Endothelial cell of umbilical vein (primary cell): Measurements from ENCODE around the gene MAP4K4. TPM values are rescaled to one million over a fixed set of nuclear protein-coding genes. Genes with fewer than 3 reads are reported as not detected.

Experiments
- BruUV-seq: library from RNA; stranded (reverse); fragments of 400-500 nt; replicated peaks from 2 replicates; lab custom pipeline; 2021; lab: Mats Ljungman, UMichigan
- CTCF ChIA-PET: fragments of 300-600, 350-600 bp; sonication (Branson Sonifier 250); formaldehyde crosslinking; loops from one replicate; lab custom pipeline; 2021; ENCODE audit warnings: antibody characterized with exemption, inconsistent platforms; lab: Charles Lee
- POLR2A ChIA-PET: fragments of 300-600, 350-600 bp; sonication (Branson Sonifier 250); formaldehyde crosslinking; loops from one replicate; lab custom pipeline; 2021; ENCODE audit warnings: antibody characterized with exemption, inconsistent platforms; lab: Charles Lee
- DNase-seq: peaks from one replicate; pipeline ENCODE4 v3.0.0-alpha.2; 2011; ENCODE audit warnings: low read depth, low spot score
- FAIRE-seq: peaks from 2 replicates; lab custom pipeline; 2011; peaks lifted over from hg19 to GRCh38; lab: Jason Lieb, UNC
- H2AFZ ChIP-seq: 2 replicates; pipeline ENCODE4 v1.6.0; 2012; ENCODE audit warnings: low read depth, low read length, control low read depth, inconsistent platforms
- H3K27ac ChIP-seq: 2 replicates; pipeline ENCODE4 v1.5.1; 2011; ENCODE audit warnings: low read depth, mild to moderate bottlenecking, control low read depth, low read length, moderate library complexity; ENCODE audit not compliant: insufficient read depth
- H3K27me3 ChIP-seq, 2 experiments: 2 replicates each; pipeline versions ENCODE4 v1.6.0 to v1.6.1; 2011; ENCODE audit warnings: low read length in 2 of 2, mixed read lengths in 1 of 2; ENCODE audit not compliant: control insufficient read depth in 2 of 2, insufficient read depth in 2 of 2
- H3K36me3 ChIP-seq, 2 experiments: 2 replicates in 1 of 2; 3 replicates in 1 of 2; pipeline ENCODE4 v1.5.1; 2011; ENCODE audit warnings: low read length in 2 of 2, mild to moderate bottlenecking in 1 of 2, moderate library complexity in 1 of 2; ENCODE audit not compliant: control insufficient read depth in 2 of 2, insufficient read depth in 2 of 2; ENCODE audit errors: extremely low read depth in 1 of 2
- H3K4me1 ChIP-seq: 3 replicates; pipeline ENCODE4 v1.5.1; 2011; ENCODE audit warnings: mild to moderate bottlenecking, low read length; ENCODE audit not compliant: control insufficient read depth, insufficient read depth; ENCODE audit errors: extremely low read depth
- H3K4me2 ChIP-seq: 2 replicates; pipeline ENCODE4 v1.6.1; 2011; ENCODE audit warnings: low read length, control low read depth, mixed read lengths; ENCODE audit not compliant: insufficient read depth
- H3K4me3 ChIP-seq, 3 experiments: fragments of 200-600 bp in 1 of 3; sonication (generic), shearing (Covaris generic) in 1 of 3; replicated peaks in 1 of 3; 2 replicates each; pipeline ENCODE4 v1.5.1; 2011 to 2016; ENCODE audit warnings: control low read depth in 3 of 3, low read length in 3 of 3, mild to moderate bottlenecking in 2 of 3, inconsistent platforms in 1 of 3, low read depth in 1 of 3, moderate library complexity in 1 of 3; ENCODE audit not compliant: insufficient read depth in 1 of 3
- H3K79me2 ChIP-seq: 2 replicates; pipeline ENCODE4 v1.6.0; 2012; ENCODE audit warnings: low read length, inconsistent platforms; ENCODE audit not compliant: control insufficient read depth, insufficient read depth
- H3K9ac ChIP-seq: replicated peaks from 2 replicates; pipeline ENCODE3; 2011; ENCODE audit warnings: low read length, control low read depth; ENCODE audit not compliant: insufficient read depth; ENCODE audit errors: extremely low read depth
- H3K9me1 ChIP-seq: replicated peaks from 3 replicates; pipeline ENCODE4 v1.6.0; 2011; ENCODE audit warnings: mild to moderate bottlenecking, low read length; ENCODE audit not compliant: control insufficient read depth, insufficient read depth; ENCODE audit errors: extremely low read depth
- H3K9me3 ChIP-seq: replicated peaks from 2 replicates; pipeline ENCODE4 v1.5.1; 2012; ENCODE audit warnings: low read length, inconsistent platforms; ENCODE audit not compliant: control insufficient read depth, insufficient read depth
- H4K20me1 ChIP-seq: replicated peaks from 2 replicates; pipeline ENCODE3; 2011; ENCODE audit warnings: mild to moderate bottlenecking, low read length; ENCODE audit not compliant: control insufficient read depth, insufficient read depth; ENCODE audit errors: extremely low read depth
- CTCF ChIP-seq, 2 donors: IDR thresholded peaks; 1 replicate in 1 of 2; 2 replicates in 1 of 2; pipeline ENCODE4 v1.5.1; 2011; ENCODE audit warnings: low read length in 2 of 2, mild to moderate bottlenecking in 2 of 2, moderate library complexity in 2 of 2, control low read depth in 1 of 2, inconsistent platforms in 1 of 2, low read depth in 1 of 2; ENCODE audit not compliant: insufficient read depth in 1 of 2; ENCODE audit errors: extremely low read depth in 1 of 2
- EZH2 ChIP-seq: IDR thresholded peaks from 2 replicates; pipeline ENCODE4 v1.6.1; 2012; ENCODE audit warnings: borderline replicate concordance, low read depth, mild to moderate bottlenecking, moderate library complexity, low read length, inconsistent platforms; ENCODE audit not compliant: severe bottlenecking
- FOS ChIP-seq: IDR thresholded peaks from 2 replicates; pipeline ENCODE4 v1.6.1; 2011; ENCODE audit warnings: mild to moderate bottlenecking, low read length, moderate library complexity, borderline replicate concordance; ENCODE audit not compliant: insufficient read depth
- GATA2 ChIP-seq: IDR thresholded peaks from 2 replicates; pipeline ENCODE4 v1.7.0; 2011; ENCODE audit warnings: low read depth, mild to moderate bottlenecking, moderate library complexity, mixed read lengths, low read length; ENCODE audit not compliant: insufficient read length, insufficient read depth
- JUN ChIP-seq: IDR thresholded peaks from 2 replicates; pipeline ENCODE4 v1.6.1; 2011; ENCODE audit warnings: borderline replicate concordance, low read depth; ENCODE audit not compliant: insufficient read length, insufficient read depth
- MAX ChIP-seq: IDR thresholded peaks from 2 replicates; pipeline ENCODE4 v1.6.1; 2011; ENCODE audit not compliant: insufficient read depth, insufficient read length
- MYC ChIP-seq: IDR thresholded peaks from one replicate; pipeline ENCODE4 v1.6.1; 2011; ENCODE audit warnings: mild to moderate bottlenecking, low read depth, low read length
- POLR2A ChIP-seq: IDR thresholded peaks from 2 replicates; pipeline ENCODE4 v1.6.1; 2012; ENCODE audit warnings: low read depth, mild to moderate bottlenecking, control low read depth, low read length
- POLR2AphosphoS5 ChIP-seq: IDR thresholded peaks from 2 replicates; pipeline ENCODE4 v1.6.1; 2012; ENCODE audit warnings: low read depth, mild to moderate bottlenecking, control low read depth, low read length, moderate library complexity; ENCODE audit not compliant: insufficient read depth
- dilution Hi-C: fragments of 300-500 bp; cut with MboI; formaldehyde crosslinking; loops from one replicate; pipeline ENCODE4 v1.15.0; 2019; ENCODE audit warnings: low sequenced_read_pairs; ENCODE audit not compliant: extremely low pct_ligation_motif_present
- intact Hi-C: fragments of 100-400 bp; cut with micrococcal nuclease; formaldehyde crosslinking; loops from one replicate; pipeline ENCODE4 v1.10.0; 2022
- polyA plus RNA-seq, 4 experiments: library from polyadenylated mRNA; depleted of rRNA in 3 of 4; stranded (reverse) in 3 of 4; unstranded in 1 of 4; fragments of >200 nt; gene quantifications; 2 replicates each; pipeline versions ENCODE4 v1.2.1 to v1.2.3, GENCODE V29; 2011 to 2012; ENCODE audit warnings: missing spikeins in 1 of 4
- total RNA-seq: library from RNA; stranded (reverse); gene quantifications from 2 replicates; pipeline ENCODE4 v1.2.3, GENCODE V29; 2021

The MAP4K4 gene
- total and polyA plus RNA-seq, 2 donors (not counting 3 experiments of a cell fraction or from before 2014, with no cell fraction given) = 79.4 to 269 TPM

- intact Hi-C loops (no loop called here), dilution Hi-C loops (no loop called here)
- POLR2A ChIA-PET = interaction anchor here (1.0 kb wide), 1 partner anchor 20 kb away, joined by 3 read pairs; no protein-coding TSS in a partner anchor
- H3K27ac ChIP-seq = no peak overlapping the region
- H3K9me1 ChIP-seq = no peaks in the 10 kb centered on the region
- FAIRE-seq (no peak), DNase-seq (no peak)
- BruUV-seq = no TSS peak
- H4K20me1 ChIP-seq = peaks cover 39% of the 10 kb centered on the region
- no peaks in the 10 kb centered on the region for H3K9me3 ChIP-seq
- peaks cover 0 to 6% of the 10 kb centered on the region in 2 experiments for H3K36me3 ChIP-seq
- no peak overlapping the region for H2AFZ ChIP-seq
- no peak for TF ChIP-seq FOS
- TF ChIP-seq GATA2 = no peak
- TF ChIP-seq CTCF (IDR thresholded peaks at IDR 0.05; ENCODE audit: extremely low read depth in 1 of 2, insufficient read depth in 1 of 2, low read depth in 1 of 2, low read length in 2 of 2) = no peak
- H3K9ac ChIP-seq = no peak overlapping the region
- H3K4me1 ChIP-seq = peaks cover 7% of the 10 kb centered on the region
- peaks cover 99% of the 10 kb centered on the region for H3K79me2 ChIP-seq
- no peak overlapping the region for H3K4me2 ChIP-seq
- no peaks in the 10 kb centered on the region for H3K27me3 ChIP-seq
- no peak overlapping the region for H3K4me3 ChIP-seq
- CTCF ChIA-PET = interaction anchor here (1.0 to 3.3 kb wide), 3 partner anchors 12 to 299 kb away, joined by 3 to 13 read pairs (median 9); no protein-coding TSS in a partner anchor
Observed at GRCh38 chr2:101718479-101718878, 21.0 kb downstream of the MAP4K4 start.

- no peak for FAIRE-seq
- intact Hi-C loops (no loop called here), dilution Hi-C loops (no loop called here)
- CTCF ChIA-PET = interaction anchor here (1.0 to 3.3 kb wide), 5 partner anchors 9 to 300 kb away, joined by 3 to 13 read pairs (median 3); no protein-coding TSS in a partner anchor
- H3K4me3 ChIP-seq = no peak overlapping the region
- H3K9me1 ChIP-seq = no peaks in the 10 kb centered on the region
- no TSS peak for BruUV-seq
- POLR2A ChIA-PET = no interaction called here
- H3K4me1 ChIP-seq = peaks cover 7% of the 10 kb centered on the region
- H3K9me3 ChIP-seq = no peaks in the 10 kb centered on the region
- no peak overlapping the region for H3K9ac ChIP-seq
- DNase-seq = no peak
- peaks cover 41% of the 10 kb centered on the region for H4K20me1 ChIP-seq
- H3K36me3 ChIP-seq = peaks cover 0 to 6% of the 10 kb centered on the region in 2 experiments
- no peak overlapping the region for H3K27ac ChIP-seq
- H3K27me3 ChIP-seq = no peaks in the 10 kb centered on the region
- no peak for TF ChIP-seq GATA2
- no peak for TF ChIP-seq FOS
- TF ChIP-seq MAX = no peak
- TF ChIP-seq MYC = no peak
- TF ChIP-seq JUN = no peak
- TF ChIP-seq POLR2AphosphoS5 = no peak
- no peak for TF ChIP-seq CTCF (IDR thresholded peaks at IDR 0.05; ENCODE audit: extremely low read depth in 1 of 2, insufficient read depth in 1 of 2, low read depth in 1 of 2, low read length in 2 of 2)
- TF ChIP-seq EZH2 = no peak
- no peak for TF ChIP-seq POLR2A
- H3K4me2 ChIP-seq = no peak overlapping the region
- peaks cover 99% of the 10 kb centered on the region for H3K79me2 ChIP-seq
- no peak overlapping the region for H2AFZ ChIP-seq
Observed at GRCh38 chr2:101718993-101719571, 21.6 kb downstream of the MAP4K4 start.
